Suprapubic skin (tissue), 4 donors: ENCODE results near the gene GNAI2. TPM values are rescaled to one million over a fixed set of nuclear protein-coding genes. Genes with fewer than 3 reads are reported as not detected.

ENCODE experiments used
- DNase-seq, 2 donors: peaks; one replicate each; pipeline ENCODE4 v3.0.0-alpha.2; 2019; ENCODE audit warnings: low spot score in 2 of 2
- H3K27ac ChIP-seq: fragments of 200-600 bp; sonication (generic); one replicate; pipeline ENCODE4 v1.5.1; 2019
- H3K27me3 ChIP-seq: fragments of 200-600 bp; sonication (generic); one replicate; pipeline ENCODE4 v1.5.1; 2019
- H3K36me3 ChIP-seq: fragments of 200-600 bp; sonication (generic); one replicate; pipeline ENCODE4 v1.5.1; 2019
- H3K4me1 ChIP-seq: fragments of 200-600 bp; sonication (generic); one replicate; pipeline ENCODE4 v1.5.1; 2019
- H3K4me3 ChIP-seq: fragments of 200-600 bp; sonication (generic); one replicate; pipeline ENCODE4 v1.5.1; 2019; ENCODE audit warnings: mild to moderate bottlenecking
- H3K9me3 ChIP-seq: fragments of 200-600 bp; sonication (generic); one replicate; pipeline ENCODE4 v1.5.1; 2019
- CTCF ChIP-seq, 2 donors: fragments of 200-600 bp in 1 of 2; fragments of 450-650 bp in 1 of 2; sonication (generic) in 1 of 2; IDR thresholded peaks; one replicate each; pipeline ENCODE4 v1.5.1; 2016 to 2019; ENCODE audit warnings: antibody characterized with exemption in 2 of 2, mild to moderate bottlenecking in 1 of 2, moderate library complexity in 1 of 2
- EP300 ChIP-seq: sonication (generic); formaldehyde crosslinking; IDR thresholded peaks from one replicate; pipeline ENCODE4 v1.6.1; 2017; ENCODE audit warnings: antibody characterized with exemption
- POLR2A ChIP-seq, 2 donors: fragments of 450-650 bp; IDR thresholded peaks; one replicate each; pipeline ENCODE4 v1.6.1; 2017; ENCODE audit warnings: antibody characterized with exemption in 2 of 2, mild to moderate bottlenecking in 2 of 2, moderate library complexity in 2 of 2
- POLR2AphosphoS5 ChIP-seq, 3 donors: sonication (generic); formaldehyde crosslinking; IDR thresholded peaks; one replicate each; pipeline ENCODE4 v1.6.1; 2017; ENCODE audit warnings: antibody characterized with exemption in 3 of 3
- WGBS: methylation state at CpG from one replicate; pipeline ENCODE4 v1.1.5; 2018; 5-methylcytosine and 5-hydroxymethylcytosine counted together
- total RNA-seq, 4 donors: library from RNA; depleted of rRNA; stranded (reverse); fragments of >200 nt; gene quantifications; one replicate each; pipeline ENCODE4 v1.1.0, GENCODE V29; 2016

GNAI2 gene
- total RNA-seq, 4 donors from 2014 or later: 70.9 to 91.3 (median 76.7) TPM

- peak; percentile 92 to 96 for DNase-seq
These were observed 1.9 kb downstream of the GNAI2 start for GRCh38 chr3:50237754-50238548.

GRCh38 chr3:50238549-50239026 is 2.6 kb downstream of the GNAI2 start:
- H3K4me3 ChIP-seq: peak overlapping the region; percentile 76
- H3K9me3 ChIP-seq: no peaks in the 10 kb centered on the region
- 7% methylated on average over 3 of the region's 7 CpGs for WGBS
- TF ChIP-seq CTCF (IDR thresholded peaks at IDR 0.05) (no peak), EP300 (no peak), POLR2AphosphoS5 (IDR thresholded peaks at IDR 0.05) (no peak), POLR2A (IDR thresholded peaks at IDR 0.05) (no peak)
- peaks cover 5% of the 10 kb centered on the region for H3K36me3 ChIP-seq
- H3K27ac ChIP-seq: peak overlapping the region; percentile 85
- H3K27me3 ChIP-seq: no peaks in the 10 kb centered on the region
- peak; percentile 92 to 94 for DNase-seq
- H3K4me1 ChIP-seq: peaks cover 86% of the 10 kb centered on the region

More at GRCh38 chr3:50237754-50238548, 1.9 kb downstream of the GNAI2 start:
- TF ChIP-seq POLR2A (IDR thresholded peaks at IDR 0.05) (peak in 1 of 2 donors; percentile 40), CTCF (IDR thresholded peaks at IDR 0.05) (no peak), EP300 (no peak), POLR2AphosphoS5 (IDR thresholded peaks at IDR 0.05) (peak in 2 of 3 donors; percentile 64 to 67)
- Histone ChIP-seq H3K4me1 (peaks cover 80% of the 10 kb centered on the region), H3K9me3 (no peaks in the 10 kb centered on the region), H3K36me3 (peaks cover 5% of the 10 kb centered on the region), H3K27ac (peak overlapping the region; percentile 85), H3K4me3 (peak overlapping the region; percentile 76), H3K27me3 (no peaks in the 10 kb centered on the region)
- 0% methylated on average over 8 of the region's 31 CpGs for WGBS

GRCh38 chr3:50239649-50240048 is 3.6 kb downstream of the GNAI2 start:
- no peaks in the 10 kb centered on the region for H3K27me3 ChIP-seq
- DNase-seq: no peak
- WGBS: 100% methylated on average over 1 of the region's 4 CpGs
- peaks cover 9% of the 10 kb centered on the region for H3K36me3 ChIP-seq
- peaks cover 92% of the 10 kb centered on the region for H3K4me1 ChIP-seq
- H3K9me3 ChIP-seq: no peaks in the 10 kb centered on the region
- peak overlapping the region; percentile 76 for H3K4me3 ChIP-seq
- no peak for TF ChIP-seq CTCF (IDR thresholded peaks at IDR 0.05)
- no peak for TF ChIP-seq EP300
- TF ChIP-seq POLR2A (IDR thresholded peaks at IDR 0.05): no peak
- TF ChIP-seq POLR2AphosphoS5 (IDR thresholded peaks at IDR 0.05): no peak
- peak overlapping the region; percentile 85 for H3K27ac ChIP-seq

GRCh38 chr3:50241163-50241562 is 5.2 kb downstream of the GNAI2 start:
- WGBS: 30% methylated on average over 3 of the region's 4 CpGs
- no peak for DNase-seq
- no peaks in the 10 kb centered on the region for H3K9me3 ChIP-seq
- H3K4me3 ChIP-seq: no peak overlapping the region
- H3K27me3 ChIP-seq: no peaks in the 10 kb centered on the region
- H3K36me3 ChIP-seq: peaks cover 9% of the 10 kb centered on the region
- H3K4me1 ChIP-seq: peaks cover 98% of the 10 kb centered on the region
- TF ChIP-seq POLR2AphosphoS5 (IDR thresholded peaks at IDR 0.05) (no peak), EP300 (no peak), POLR2A (IDR thresholded peaks at IDR 0.05) (no peak), CTCF (IDR thresholded peaks at IDR 0.05) (no peak)
- peak overlapping the region; percentile 79 for H3K27ac ChIP-seq

GRCh38 chr3:50241713-50242380 is 5.8 kb downstream of the GNAI2 start:
- TF ChIP-seq EP300: no peak
- no peak for TF ChIP-seq CTCF (IDR thresholded peaks at IDR 0.05)
- TF ChIP-seq POLR2AphosphoS5 (IDR thresholded peaks at IDR 0.05): no peak
- TF ChIP-seq POLR2A (IDR thresholded peaks at IDR 0.05): no peak

More at GRCh38 chr3:50241713-50242380, 5.8 kb downstream of the GNAI2 start:
- no peaks in the 10 kb centered on the region for H3K9me3 ChIP-seq
- WGBS: 70% methylated on average over 3 of the region's 7 CpGs
- no peaks in the 10 kb centered on the region for H3K27me3 ChIP-seq
- H3K36me3 ChIP-seq: peaks cover 9% of the 10 kb centered on the region
- peaks cover 99% of the 10 kb centered on the region for H3K4me1 ChIP-seq
- H3K27ac ChIP-seq: peak overlapping the region; percentile 79
- no peak overlapping the region for H3K4me3 ChIP-seq
- DNase-seq: no peak
